B cell (primary cell): ENCODE data around the gene RDH11. TPM values are rescaled to one million over a fixed set of nuclear protein-coding genes. Genes with fewer than 3 reads are reported as not detected.

Experiments
- ATAC-seq: fragments of 200-7000 bp; cut with Tn5 transposase; one replicate; pipeline ENCODE4 v1.10.0; 2021; ENCODE audit warnings: low read depth, mild to moderate bottlenecking, moderate number of reproducible peaks, moderate library complexity
- CTCF ChIA-PET: fragments of 350-600 bp; sonication (Branson Sonifier 250); formaldehyde crosslinking; loops from one replicate; lab custom pipeline; 2021; ENCODE audit warnings: antibody characterized with exemption, inconsistent platforms; lab: Charles Lee
- POLR2A ChIA-PET: fragments of 350-600 bp; sonication (Branson Sonifier 250); formaldehyde crosslinking; loops from one replicate; lab custom pipeline; 2021; ENCODE audit warnings: antibody characterized with exemption; lab: Charles Lee
- DNase-seq: peaks from one replicate; pipeline ENCODE4 v3.0.0; 2013
- H2AFZ ChIP-seq: 2 replicates; pipeline ENCODE4 v1.6.1; 2012; ENCODE audit warnings: mild to moderate bottlenecking, low read depth, low read length; ENCODE audit not compliant: insufficient read depth, poor library complexity, severe bottlenecking
- H3K27ac ChIP-seq, 2 donors: 1 replicate in 1 of 2; 2 replicates in 1 of 2; pipeline ENCODE4 v1.5.1; 2012 to 2013; ENCODE audit warnings: low read length in 2 of 2, mild to moderate bottlenecking in 2 of 2, moderate library complexity in 1 of 2
- H3K27me3 ChIP-seq, 4 experiments: fragments of 200-600 bp in 1 of 4; sonication (generic) in 1 of 4; replicated peaks in 1 of 4; 1 replicate in 2 of 4; 2 replicates in 2 of 4; pipeline versions ENCODE4 v1.6.1 to v1.7.0; 2013 to 2016; ENCODE audit warnings: low read length in 3 of 4, mild to moderate bottlenecking in 2 of 4, mixed read lengths in 1 of 4, moderate library complexity in 1 of 4; ENCODE audit not compliant: insufficient read depth in 4 of 4, control insufficient read depth in 3 of 4; ENCODE audit errors: control extremely low read depth in 1 of 4
- H3K36me3 ChIP-seq, 2 experiments: replicated peaks in 1 of 2; 1 replicate in 1 of 2; 2 replicates in 1 of 2; pipeline versions ENCODE4 v1.6.1 to v1.7.1; 2013; ENCODE audit warnings: low read length in 1 of 2; ENCODE audit not compliant: insufficient read depth in 2 of 2, control insufficient read depth in 1 of 2; ENCODE audit errors: control extremely low read depth in 1 of 2, extremely low read depth in 1 of 2
- H3K4me1 ChIP-seq, 2 donors: fragments of 200-600 bp in 1 of 2; sonication (generic) in 1 of 2; 1 replicate in 1 of 2; 2 replicates in 1 of 2; pipeline versions ENCODE4 v1.5.1 to v1.6.1; 2013 to 2017; ENCODE audit warnings: low read length in 2 of 2; ENCODE audit not compliant: control insufficient read depth in 2 of 2, insufficient read depth in 2 of 2
- H3K4me2 ChIP-seq: replicated peaks from 2 replicates; pipeline ENCODE3; 2012; ENCODE audit warnings: mild to moderate bottlenecking, low read depth, low read length; ENCODE audit not compliant: poor library complexity, severe bottlenecking
- H3K4me3 ChIP-seq, 5 experiments: fragments of 200-600 bp in 1 of 5; sonication (generic) in 1 of 5; 1 replicate in 3 of 5; 2 replicates in 2 of 5; pipeline versions ENCODE4 v1.5.1 to v1.7.0; 2011 to 2016; ENCODE audit warnings: low read length in 4 of 5, mild to moderate bottlenecking in 4 of 5, low read depth in 2 of 5, control low read depth in 1 of 5, moderate library complexity in 1 of 5; ENCODE audit not compliant: insufficient read depth in 1 of 5; ENCODE audit errors: control extremely low read depth in 1 of 5, extremely low read depth in 1 of 5
- H3K79me2 ChIP-seq: fragments of 200-600 bp; sonication (generic); one replicate; pipeline ENCODE4 v1.6.0; 2016; ENCODE audit warnings: low read length; ENCODE audit not compliant: control insufficient read depth, insufficient read depth
- H3K9ac ChIP-seq: fragments of 200-600 bp; sonication (generic); 2 replicates; pipeline ENCODE4 v1.6.1; 2017; ENCODE audit warnings: mild to moderate bottlenecking, low read length, moderate library complexity
- H3K9me3 ChIP-seq, 3 donors: one replicate each; pipeline versions ENCODE4 v1.6.1 to v1.7.1; 2013; ENCODE audit warnings: low read length in 2 of 3; ENCODE audit not compliant: control insufficient read depth in 2 of 3, insufficient read depth in 1 of 3; ENCODE audit errors: control extremely low read depth in 1 of 3
- H4K20me1 ChIP-seq: 2 replicates; pipeline ENCODE4 v1.6.0; 2012; ENCODE audit warnings: mild to moderate bottlenecking, low read length; ENCODE audit not compliant: insufficient read depth, control insufficient read depth, poor library complexity, severe bottlenecking
- H3K27ac Mint-ChIP-seq: one replicate; pipeline ENCODE4 v1.8.0; 2021; ENCODE audit warnings: mixed read lengths
- H3K27me3 Mint-ChIP-seq: one replicate; pipeline ENCODE4 v1.8.0; 2021; ENCODE audit warnings: mixed read lengths
- H3K4me1 Mint-ChIP-seq: one replicate; pipeline ENCODE4 v1.8.0; 2021; ENCODE audit warnings: mixed read lengths
- H3K4me3 Mint-ChIP-seq: one replicate; pipeline ENCODE4 v1.8.0; 2021; ENCODE audit warnings: mixed read lengths
- H3K9me3 Mint-ChIP-seq: one replicate; pipeline ENCODE4 v1.8.0; 2022; ENCODE audit warnings: mixed read lengths; ENCODE audit not compliant: insufficient read depth
- EZH2 ChIP-seq: IDR thresholded peaks from 2 replicates; pipeline ENCODE4 v1.6.1; 2012; ENCODE audit warnings: borderline replicate concordance, low read depth, mild to moderate bottlenecking, moderate library complexity, low read length; ENCODE audit not compliant: insufficient read depth, poor library complexity, severe bottlenecking
- WGBS: methylation state at CpG from one replicate; pipeline ENCODE4 v1.1.5; 2013; ENCODE audit warnings: missing lambda C conversion rate; ENCODE audit not compliant: insufficient coverage; 5-methylcytosine and 5-hydroxymethylcytosine counted together
- intact Hi-C: fragments of 100-400 bp; cut with micrococcal nuclease; formaldehyde crosslinking; loops from one replicate; pipeline ENCODE4 v1.10.0; 2022
- polyA plus RNA-seq: library from polyadenylated mRNA; depleted of rRNA; stranded (reverse); fragments of >200 nt; gene quantifications from 2 replicates; pipeline ENCODE4 v1.2.3, GENCODE V29; 2012
- total RNA-seq, 2 donors: library from RNA; stranded (reverse); fragments of 120-200 nt in 1 of 2; gene quantifications; 1 replicate in 1 of 2; 2 replicates in 1 of 2; pipeline versions ENCODE4 v1.2.3 to v1.2.4, GENCODE V29; 2013 to 2022
- TF ChIP-seq, protein P1 (sequence below): fragments of 200-600 bp; IDR thresholded peaks from one replicate; pipeline ENCODE4 v1.8.0; 2022; ENCODE audit warnings: antibody characterized with exemption, mild to moderate bottlenecking

RDH11 gene
- total and polyA plus RNA-seq, 2 donors (not counting 1 experiment from before 2014, with no cell fraction given): 32.8 to 35.2 TPM

- H3K9me3 Mint-ChIP-seq: no peaks in the 10 kb centered on the region
- 100% methylated on average over 4 of the region's 5 CpGs for WGBS
- no peak overlapping the region for H3K4me3 Mint-ChIP-seq
- Histone ChIP-seq H2AFZ (no peak overlapping the region), H3K9ac (no peak overlapping the region), H3K27ac (no peak overlapping the region), H3K9me3 (no peaks in the 10 kb centered on the region), H3K27me3 (no peaks in the 10 kb centered on the region), H3K4me1 (no peaks in the 10 kb centered on the region), H3K4me2 (no peak overlapping the region), H3K36me3 (peaks cover 3 to 23% of the 10 kb centered on the region in 2 experiments), H3K4me3 (no peak overlapping the region), H4K20me1 (no peaks in the 10 kb centered on the region), H3K79me2 (no peaks in the 10 kb centered on the region)
- ChIA-PET POLR2A (no interaction called here), CTCF (interaction anchor here (1.2 to 1.9 kb wide), 4 partner anchors 45 to 73 kb away, joined by 3 to 7 read pairs (median 3); partner anchors contain the start of gene PIGH)
- H3K27ac Mint-ChIP-seq: no peak overlapping the region
- no peaks in the 10 kb centered on the region for H3K4me1 Mint-ChIP-seq
- no peak for TF ChIP-seq EZH2
- TF ChIP-seq, protein P1, sequence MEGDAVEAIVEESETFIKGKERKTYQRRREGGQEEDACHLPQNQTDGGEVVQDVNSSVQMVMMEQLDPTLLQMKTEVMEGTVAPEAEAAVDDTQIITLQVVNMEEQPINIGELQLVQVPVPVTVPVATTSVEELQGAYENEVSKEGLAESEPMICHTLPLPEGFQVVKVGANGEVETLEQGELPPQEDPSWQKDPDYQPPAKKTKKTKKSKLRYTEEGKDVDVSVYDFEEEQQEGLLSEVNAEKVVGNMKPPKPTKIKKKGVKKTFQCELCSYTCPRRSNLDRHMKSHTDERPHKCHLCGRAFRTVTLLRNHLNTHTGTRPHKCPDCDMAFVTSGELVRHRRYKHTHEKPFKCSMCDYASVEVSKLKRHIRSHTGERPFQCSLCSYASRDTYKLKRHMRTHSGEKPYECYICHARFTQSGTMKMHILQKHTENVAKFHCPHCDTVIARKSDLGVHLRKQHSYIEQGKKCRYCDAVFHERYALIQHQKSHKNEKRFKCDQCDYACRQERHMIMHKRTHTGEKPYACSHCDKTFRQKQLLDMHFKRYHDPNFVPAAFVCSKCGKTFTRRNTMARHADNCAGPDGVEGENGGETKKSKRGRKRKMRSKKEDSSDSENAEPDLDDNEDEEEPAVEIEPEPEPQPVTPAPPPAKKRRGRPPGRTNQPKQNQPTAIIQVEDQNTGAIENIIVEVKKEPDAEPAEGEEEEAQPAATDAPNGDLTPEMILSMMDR: no peak
- ATAC-seq: no peak
- H3K27me3 Mint-ChIP-seq: no peaks in the 10 kb centered on the region
- no peak for DNase-seq
- intact Hi-C loops: no loop called here
Measured at GRCh38 chr14:67645414-67645813, 50.1 kb downstream of the RDH11 start.

DNA sequence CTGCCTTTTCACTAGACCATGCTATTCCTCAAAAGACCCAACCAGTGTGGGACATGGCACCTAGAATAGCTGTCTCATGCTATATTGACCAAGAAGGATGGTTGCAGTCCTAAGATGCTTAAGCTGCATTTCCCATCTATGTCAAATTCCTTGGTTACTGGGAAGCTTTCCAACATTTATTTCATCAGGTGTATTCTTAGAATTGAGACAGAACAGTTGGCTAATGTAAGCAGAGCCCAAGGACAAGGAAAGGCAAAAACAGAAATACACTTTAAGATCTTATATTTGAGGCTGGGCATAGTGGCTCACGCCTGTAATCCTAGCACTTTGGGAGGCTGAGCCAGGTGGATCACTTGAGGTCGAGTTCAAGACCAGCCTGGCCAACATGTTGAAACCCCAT, 51.1 kb downstream of the RDH11 start:
- Histone ChIP-seq H3K9ac (no peak overlapping the region), H3K4me3 (no peak overlapping the region), H3K9me3 (no peaks in the 10 kb centered on the region), H2AFZ (no peak overlapping the region), H3K27me3 (no peaks in the 10 kb centered on the region), H3K27ac (no peak overlapping the region), H3K4me1 (no peaks in the 10 kb centered on the region), H3K79me2 (no peaks in the 10 kb centered on the region), H3K36me3 (peaks cover under 1 to 13% of the 10 kb centered on the region in 2 experiments), H4K20me1 (no peaks in the 10 kb centered on the region), H3K4me2 (no peak overlapping the region)
- ChIA-PET CTCF (interaction anchor here (1.2 to 1.9 kb wide), 7 partner anchors 25 to 73 kb away, joined by 3 to 7 read pairs (median 3); partner anchors contain the start of genes ARG2 and PIGH), POLR2A (no interaction called here)
- ATAC-seq: no peak
- no peak for DNase-seq
- H3K4me3 Mint-ChIP-seq: no peak overlapping the region
- H3K27ac Mint-ChIP-seq: no peak overlapping the region
- intact Hi-C loops: no loop called here
- no CpG with 5 or more reads among the region's 2 CpGs for WGBS
- no peak for TF ChIP-seq EZH2
- TF ChIP-seq, protein P1: no peak
- H3K27me3 Mint-ChIP-seq: no peaks in the 10 kb centered on the region
- no peaks in the 10 kb centered on the region for H3K4me1 Mint-ChIP-seq
- no peaks in the 10 kb centered on the region for H3K9me3 Mint-ChIP-seq
